Measurements from ENCODE around the gene PLEKHF1. TPM values are rescaled to one million over a fixed set of nuclear protein-coding genes. Genes with fewer than 3 reads are reported as not detected.
"Not testable (repeated sequence)": the region's sequence is repeated elsewhere in the genome, so short reads cannot be mapped to it uniquely, and the experiment has no call there.

The PLEKHF1 gene
- total and polyA plus RNA-seq, 2 of the 13 experiments (the other 11 are each of a cell fraction or from before 2014, with no cell fraction given) = 2.9 to 3.8 TPM

- BruUV-seq (replicated peaks) = no TSS peak
- no peaks in the 10 kb centered on the region for H3K36me3 ChIP-seq (replicated peaks in 1 of 2; ENCODE audit: control insufficient read depth in 1 of 2, insufficient read depth in 2 of 2, low read length in 2 of 2)
- no peaks in the 10 kb centered on the region for H3K9me3 ChIP-seq (ENCODE audit: low read length)
- peaks cover 12% of the 10 kb centered on the region for H3K4me1 ChIP-seq (ENCODE audit: insufficient read depth, low read length)
- in situ Hi-C loops (cut with HindIII; ENCODE audit: extremely low pct_ligation_motif_present, low pct_unique_long_range_greater_than_20kb) (no loop called here), intact Hi-C loops (cut with micrococcal nuclease; ENCODE audit: unreplicated experiment) (no loop called here)
- no peak for DNase-seq (ENCODE audit: low spot score)
- H3K27me3 ChIP-seq (ENCODE audit: control insufficient read depth in 1 of 2, insufficient read depth in 2 of 2, low read length in 2 of 2) = peaks cover 0 to 1% of the 10 kb centered on the region in 2 experiments; a peak in 3 of 5 replicates
- TF ChIP-seq ZNF761 (CRISPR knock-in tag; conservative IDR thresholded peaks at IDR 0.05) (no peak), NCOA1 (CRISPR knock-in tag; IDR thresholded peaks at IDR 0.05) (no peak), IKZF4 (CRISPR knock-in tag; IDR thresholded peaks at IDR 0.05; ENCODE audit: borderline replicate concordance, low read depth, not compliant biosample characterization) (no peak), ZNF136 (CRISPR knock-in tag; IDR thresholded peaks at IDR 0.05; ENCODE audit: low read depth) (no peak), SNAPC2 (CRISPR knock-in tag; IDR thresholded peaks at IDR 0.05) (no peak), ZNF574 (CRISPR knock-in tag; IDR thresholded peaks at IDR 0.05) (no peak), MAFF (IDR thresholded peaks at IDR 0.05; ENCODE audit: low read depth, low read length) (no peak)
- TF ChIP-seq, protein P1, sequence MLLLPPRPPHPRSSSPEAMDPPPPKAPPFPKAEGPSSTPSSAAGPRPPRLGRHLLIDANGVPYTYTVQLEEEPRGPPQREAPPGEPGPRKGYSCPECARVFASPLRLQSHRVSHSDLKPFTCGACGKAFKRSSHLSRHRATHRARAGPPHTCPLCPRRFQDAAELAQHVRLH (CRISPR knock-in tag; IDR thresholded peaks at IDR 0.05; ENCODE audit: borderline replicate concordance, low read depth) = no peak
- H3K27ac ChIP-seq (ENCODE audit: extremely low read length, insufficient read depth, low read length) = no peak overlapping the region
- no peak for FAIRE-seq
- H2AFZ ChIP-seq (ENCODE audit: low read length) = no peak overlapping the region
- no peak overlapping the region for H3K9ac ChIP-seq (ENCODE audit: insufficient read depth, low read depth, low read length)
- no peak overlapping the region for H3K4me3 ChIP-seq (replicated peaks in 1 of 3; ENCODE audit: insufficient read depth in 1 of 3, low read depth in 2 of 3, low read length in 3 of 3)
- H3K4me2 ChIP-seq (ENCODE audit: low read depth, low read length) = no peak overlapping the region
- no peak for ATAC-seq
- WGBS (ENCODE audit: low lambda C conversion rate) = 67% methylated on average over 5 of the region's 7 CpGs
- no peaks in the 10 kb centered on the region for H4K20me1 ChIP-seq (ENCODE audit: insufficient read depth, low read length)
- H3K79me2 ChIP-seq (ENCODE audit: insufficient read depth, low read length) = no peaks in the 10 kb centered on the region
- CTCF ChIA-PET (ENCODE audit: low intra/inter-chr PET ratio, low total read pairs) = no interaction called here
- POLR2A ChIA-PET = no interaction called here
These were observed 38.9 kb upstream of the PLEKHF1 start for GRCh38 chr19:29626386-29626785.

DNA sequence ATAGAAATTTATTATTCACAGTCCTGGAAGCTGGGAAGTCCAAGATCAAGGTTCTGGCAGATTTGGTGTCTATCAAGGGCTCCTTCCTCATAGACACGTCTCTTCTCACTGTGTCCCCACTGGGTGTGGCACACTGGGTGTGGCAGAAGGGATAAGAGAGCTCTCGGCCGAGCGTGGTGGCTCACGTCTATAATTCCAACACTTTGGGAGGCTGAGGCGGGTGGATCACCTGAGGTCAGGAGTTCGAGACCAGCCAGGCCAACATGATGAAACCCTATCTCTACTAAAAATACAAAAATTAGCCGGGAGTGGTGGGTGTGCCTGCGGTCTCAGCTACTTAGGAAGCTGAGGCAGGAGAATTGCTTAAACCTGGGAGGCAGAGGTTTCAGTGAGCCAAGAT lies 38.4 kb upstream of the PLEKHF1 start:
- CTCF ChIA-PET (ENCODE audit: low intra/inter-chr PET ratio, low total read pairs); intact Hi-C loops (cut with micrococcal nuclease; ENCODE audit: unreplicated experiment); FAIRE-seq; H3K9me3 ChIP-seq (ENCODE audit: low read length); H3K4me2 ChIP-seq (ENCODE audit: low read depth, low read length); H3K79me2 ChIP-seq (ENCODE audit: insufficient read depth, low read length); H3K4me3 ChIP-seq (replicated peaks in 1 of 3; ENCODE audit: insufficient read depth in 1 of 3, low read depth in 2 of 3, low read length in 3 of 3); H3K27ac ChIP-seq (ENCODE audit: extremely low read length, insufficient read depth, low read length); H3K27me3 ChIP-seq (ENCODE audit: control insufficient read depth in 1 of 2, insufficient read depth in 2 of 2, low read length in 2 of 2); H4K20me1 ChIP-seq (ENCODE audit: insufficient read depth, low read length); H2AFZ ChIP-seq (ENCODE audit: low read length); ATAC-seq; H3K36me3 ChIP-seq (replicated peaks in 1 of 2; ENCODE audit: control insufficient read depth in 1 of 2, insufficient read depth in 2 of 2, low read length in 2 of 2); H3K9ac ChIP-seq (ENCODE audit: insufficient read depth, low read depth, low read length); in situ Hi-C loops (cut with HindIII; ENCODE audit: extremely low pct_ligation_motif_present, low pct_unique_long_range_greater_than_20kb); DNase-seq (ENCODE audit: low spot score); BruUV-seq (replicated peaks): not testable (repeated sequence)
- POLR2A ChIA-PET = interaction anchor here (1.2 kb wide), 1 partner anchor 21 kb away, joined by 5 read pairs; the partner anchor contains the start of gene POP4
- peaks cover 12% of the 10 kb centered on the region for H3K4me1 ChIP-seq (ENCODE audit: insufficient read depth, low read length)
- 54% methylated on average over 9 of the region's 9 CpGs for WGBS (ENCODE audit: low lambda C conversion rate)
